Right cardiac atrium (tissue), 5 donors: ENCODE measurements around the gene MYO7B. TPM values are rescaled to one million over a fixed set of nuclear protein-coding genes. Genes with fewer than 3 reads are reported as not detected.

Experiments
- ATAC-seq, 2 donors: fragments of 200-7000 bp; cut with Tn5 transposase; one replicate each; pipeline versions ENCODE4 v1.8.0 to v1.9.1; 2020; ENCODE audit warnings: moderate library complexity in 2 of 2, mild to moderate bottlenecking in 1 of 2
- DNase-seq, 3 donors: peaks; one replicate each; pipeline ENCODE4 v3.0.0-alpha.2; 2020
- H3K27ac ChIP-seq: one replicate; pipeline ENCODE4 v1.5.1; 2013; ENCODE audit warnings: mild to moderate bottlenecking, low read length, control low read depth, moderate library complexity
- H3K27me3 ChIP-seq: one replicate; pipeline ENCODE4 v1.6.1; 2013; ENCODE audit not compliant: control insufficient read depth, insufficient read depth
- H3K4me1 ChIP-seq: one replicate; pipeline ENCODE4 v1.6.1; 2013; ENCODE audit warnings: low read length; ENCODE audit not compliant: control insufficient read depth, insufficient read depth
- H3K4me3 ChIP-seq: one replicate; pipeline ENCODE4 v1.5.1; 2013; ENCODE audit warnings: low read length, control low read depth
- H3K9me3 ChIP-seq: one replicate; pipeline ENCODE4 v1.6.1; 2013; ENCODE audit warnings: low read length; ENCODE audit not compliant: control insufficient read depth
- WGBS: extraction: QIAGEN DNeasy Blood & Tissue Kit; methylation state at CpG from one replicate; pipeline ENCODE4 v1.1.7; 2013; 5-methylcytosine and 5-hydroxymethylcytosine counted together
- intact Hi-C, 4 donors: fragments of 100-400 bp; cut with DNase I; formaldehyde crosslinking; loops; one replicate each; pipeline versions ENCODE4 v1.11.0 to v1.14.0; 2022 to 2023
- polyA plus RNA-seq: library from polyadenylated mRNA; stranded (reverse); fragments of 200-250 nt; gene quantifications from one replicate; pipeline ENCODE4 v1.2.3, GENCODE V29; 2013
- total RNA-seq, 4 donors: library from RNA; stranded (reverse); fragmentation: NEBNext Ultra II Directional; extraction: Animal tissue kit (Norgen Biotek cat#: 25700); gene quantifications; one replicate each; pipeline ENCODE4 v1.2.1, GENCODE V29; 2021
- donor health status: healthy with polysubstance abuse.
- donor health status: DM: no; HTN: yes; CAD: no.
- donor health status: DM: no; HTN: no; CAD: no.
- donor health status: DM: no; HTN: yes; CAD: no; lungs with severe emphysema.
- donor health status: DM: yes; HTN: yes; CAD: no.

Gene MYO7B
- total and polyA plus RNA-seq, 5 donors, result 0.29 to 0.81 (median 0.45) TPM

- intact Hi-C loops, result no loop called here
- peak overlapping the region; percentile 10 for H3K27ac ChIP-seq
- 72% methylated on average over 15 of the region's 15 CpGs for WGBS
- ATAC-seq, result no peak
- H3K27me3 ChIP-seq, result no peaks in the 10 kb centered on the region
- no peaks in the 10 kb centered on the region for H3K9me3 ChIP-seq
- DNase-seq, result peak; percentile 21 to 55 (median 43)
- peaks cover 55% of the 10 kb centered on the region for H3K4me1 ChIP-seq
- no peak overlapping the region for H3K4me3 ChIP-seq
Observed at GRCh38 chr2:127656569-127657231, 121.2 kb downstream of the MYO7B start.

- peak overlapping the region; percentile 10 for H3K27ac ChIP-seq
- intact Hi-C loops, result no loop called here
- H3K27me3 ChIP-seq, result no peaks in the 10 kb centered on the region
- ATAC-seq, result no peak
- 89% methylated on average over 17 of the region's 17 CpGs for WGBS
- H3K4me3 ChIP-seq, result no peak overlapping the region
- no peaks in the 10 kb centered on the region for H3K9me3 ChIP-seq
- peak; percentile 11 to 47 (median 33) for DNase-seq
- H3K4me1 ChIP-seq, result peaks cover 59% of the 10 kb centered on the region
Observed at GRCh38 chr2:127657232-127657595, 121.7 kb downstream of the MYO7B start.

- no peaks in the 10 kb centered on the region for H3K27me3 ChIP-seq
- H3K4me3 ChIP-seq, result no peak overlapping the region
- H3K27ac ChIP-seq, result peak overlapping the region; percentile 94
- ATAC-seq, result no peak
- intact Hi-C loops, result no loop called here
- H3K4me1 ChIP-seq, result peaks cover 58% of the 10 kb centered on the region
- no peaks in the 10 kb centered on the region for H3K9me3 ChIP-seq
- DNase-seq, result peak in 1 of 3 donors; percentile 18
- 86% methylated on average over 6 of the region's 6 CpGs for WGBS
Observed at GRCh38 chr2:127658146-127658545, 122.7 kb downstream of the MYO7B start.

- H3K4me3 ChIP-seq, result no peak overlapping the region
Observed at GRCh38 chr2:127658641-127659407, 123.3 kb downstream of the MYO7B start.

GRCh38 chr2:127659408-127660290 is 124.2 kb downstream of the MYO7B start:
- Histone ChIP-seq H3K27me3 (no peaks in the 10 kb centered on the region), H3K4me1 (peaks cover 52% of the 10 kb centered on the region), H3K9me3 (no peaks in the 10 kb centered on the region), H3K27ac (peak overlapping the region; percentile 94), H3K4me3 (no peak overlapping the region)
- ATAC-seq, result peak; percentile 64 to 78
- intact Hi-C loops, result no loop called here
- peak; percentile 76 to 84 (median 79) for DNase-seq
- WGBS, result 48% methylated on average over 14 of the region's 14 CpGs

More at GRCh38 chr2:127658641-127659407, 123.3 kb downstream of the MYO7B start:
- H3K4me1 ChIP-seq, result peaks cover 53% of the 10 kb centered on the region
- H3K9me3 ChIP-seq, result no peaks in the 10 kb centered on the region
- no peaks in the 10 kb centered on the region for H3K27me3 ChIP-seq
- 76% methylated on average over 20 of the region's 20 CpGs for WGBS
- H3K27ac ChIP-seq, result peak overlapping the region; percentile 94
- intact Hi-C loops, result no loop called here
- ATAC-seq, result no peak
- DNase-seq, result peak; percentile 45 to 47 (median 45)

- Histone ChIP-seq H3K4me3 (no peak overlapping the region), H3K4me1 (peaks cover 48% of the 10 kb centered on the region), H3K27ac (peak overlapping the region; percentile 88), H3K27me3 (no peaks in the 10 kb centered on the region), H3K9me3 (no peaks in the 10 kb centered on the region)
- ATAC-seq (no peak), DNase-seq (no peak)
- intact Hi-C loops, result no loop called here
- WGBS, result 86% methylated on average over 10 of the region's 10 CpGs
Observed at GRCh38 chr2:127660291-127660578, 124.8 kb downstream of the MYO7B start.

- 55% methylated on average over 14 of the region's 14 CpGs for WGBS
- intact Hi-C loops, result no loop called here
- peak in 2 of 3 donors; percentile 64 to 69 for DNase-seq
- peak; percentile 1 to 2 for ATAC-seq
- H3K27ac ChIP-seq, result peak overlapping the region; percentile 71
- H3K27me3 ChIP-seq, result no peaks in the 10 kb centered on the region
- no peak overlapping the region for H3K4me3 ChIP-seq
- H3K9me3 ChIP-seq, result no peaks in the 10 kb centered on the region
- H3K4me1 ChIP-seq, result peaks cover 51% of the 10 kb centered on the region
Observed at GRCh38 chr2:127661072-127661649, 125.7 kb downstream of the MYO7B start.

- no peaks in the 10 kb centered on the region for H3K27me3 ChIP-seq
- intact Hi-C loops, result no loop called here
- no peaks in the 10 kb centered on the region for H3K9me3 ChIP-seq
- no peak overlapping the region for H3K4me3 ChIP-seq
- WGBS, result 33% methylated on average over 9 of the region's 9 CpGs
- ATAC-seq (peak; percentile 14 to 66), DNase-seq (peak; percentile 73 to 81 (median 73))
- H3K27ac ChIP-seq, result peak overlapping the region; percentile 71
- peaks cover 46% of the 10 kb centered on the region for H3K4me1 ChIP-seq
Observed at GRCh38 chr2:127661949-127662510, 126.5 kb downstream of the MYO7B start.

GRCh38 chr2:127662937-127663565 is 127.6 kb downstream of the MYO7B start:
- WGBS, result 56% methylated on average over 9 of the region's 9 CpGs
- intact Hi-C loops, result no loop called here
- Histone ChIP-seq H3K4me3 (no peak overlapping the region), H3K4me1 (peaks cover 40% of the 10 kb centered on the region), H3K27ac (peak overlapping the region; percentile 65), H3K9me3 (no peaks in the 10 kb centered on the region), H3K27me3 (no peaks in the 10 kb centered on the region)
- DNase-seq, result peak in 1 of 3 donors; percentile 40
- no peak for ATAC-seq

GRCh38 chr2:127663566-127664064 is 128.1 kb downstream of the MYO7B start:
- DNase-seq (peak in 1 of 3 donors; percentile 42), ATAC-seq (no peak)
- intact Hi-C loops, result no loop called here
- Histone ChIP-seq H3K4me1 (peaks cover 36% of the 10 kb centered on the region), H3K4me3 (peak overlapping the region; percentile 34), H3K9me3 (no peaks in the 10 kb centered on the region), H3K27me3 (no peaks in the 10 kb centered on the region), H3K27ac (peak overlapping the region; percentile 65)
- WGBS, result 50% methylated on average over 6 of the region's 6 CpGs
